DOHH2 (cell line): ENCODE data around the gene IL12RB2.
"Not testable (repeated sequence)": the region's sequence is repeated elsewhere in the genome, so short reads cannot be mapped to it uniquely, and the experiment has no call there.

Source experiments
- H3F3A ChIP-seq: fragments of 200-600 bp; sonication (generic), shearing (Covaris generic); 2 replicates; pipeline ENCODE4 v1.6.0; 2016; ENCODE audit warnings: antibody characterized with exemption, mild to moderate bottlenecking; ENCODE audit not compliant: control insufficient read depth, insufficient read depth
- H3K27ac ChIP-seq: fragments of 200-600 bp; sonication (generic); 2 replicates; pipeline ENCODE4 v1.5.1; 2014; ENCODE audit warnings: low read depth, mild to moderate bottlenecking, low read length, moderate library complexity
- H3K27me3 ChIP-seq: fragments of 200-600 bp; sonication (generic); 2 replicates; pipeline ENCODE4 v1.6.1; 2014; ENCODE audit warnings: mild to moderate bottlenecking, low read length, mixed read lengths; ENCODE audit not compliant: control insufficient read depth
- H3K36me3 ChIP-seq: fragments of 200-600 bp; sonication (generic); 2 replicates; pipeline ENCODE4 v1.6.1; 2014; ENCODE audit warnings: mild to moderate bottlenecking, low read length, moderate library complexity, mixed read lengths; ENCODE audit not compliant: control insufficient read depth
- H3K4me1 ChIP-seq: fragments of 200-600 bp; sonication (generic); 2 replicates; pipeline ENCODE4 v1.6.1; 2014; ENCODE audit warnings: mild to moderate bottlenecking, low read length, mixed read lengths; ENCODE audit not compliant: control insufficient read depth
- H3K4me2 ChIP-seq: fragments of 200-600 bp; sonication (generic); 2 replicates; pipeline ENCODE4 v1.6.0; 2014; ENCODE audit warnings: mild to moderate bottlenecking, low read length, moderate library complexity
- H3K4me3 ChIP-seq: fragments of 200-600 bp; sonication (generic); 2 replicates; pipeline ENCODE4 v1.5.1; 2014; ENCODE audit warnings: mild to moderate bottlenecking, low read length, mixed read lengths
- H3K79me2 ChIP-seq: fragments of 200-600 bp; sonication (generic); 2 replicates; pipeline ENCODE4 v1.6.1; 2014; ENCODE audit warnings: mild to moderate bottlenecking, low read length, mixed read lengths; ENCODE audit not compliant: control insufficient read depth
- H3K9me2 ChIP-seq: fragments of 200-600 bp; sonication (generic); replicated peaks from 2 replicates; pipeline ENCODE4 v1.6.1; 2014; ENCODE audit warnings: mild to moderate bottlenecking, low read length, mixed read lengths; ENCODE audit not compliant: control insufficient read depth
- H3K9me3 ChIP-seq: fragments of 200-600 bp; sonication (generic); 2 replicates; pipeline ENCODE4 v1.6.1; 2014; ENCODE audit warnings: antibody characterized with exemption, low read length, mixed read lengths; ENCODE audit not compliant: control insufficient read depth, insufficient read depth
- H4K20me1 ChIP-seq: fragments of 200-600 bp; sonication (generic); 2 replicates; pipeline ENCODE4 v1.6.0; 2014; ENCODE audit warnings: low read depth, mild to moderate bottlenecking, antibody characterized with exemption, low read length, moderate library complexity; ENCODE audit not compliant: control insufficient read depth, insufficient read depth
- EZH2phosphoT487 ChIP-seq: fragments of 200-600 bp; sonication (generic); IDR thresholded peaks from 2 replicates; pipeline ENCODE4 v1.6.1; 2017; ENCODE audit warnings: borderline replicate concordance, mild to moderate bottlenecking, antibody characterized with exemption, low read length, moderate library complexity, mixed read lengths
- TF ChIP-seq, protein P1 (sequence below): fragments of 200-600 bp; sonication (generic); IDR thresholded peaks from one replicate; pipeline ENCODE4 v1.5.1; 2014; ENCODE audit warnings: antibody characterized with exemption, mild to moderate bottlenecking, low read depth, low read length; ENCODE audit not compliant: poor library complexity, severe bottlenecking

Gene IL12RB2

DNA sequence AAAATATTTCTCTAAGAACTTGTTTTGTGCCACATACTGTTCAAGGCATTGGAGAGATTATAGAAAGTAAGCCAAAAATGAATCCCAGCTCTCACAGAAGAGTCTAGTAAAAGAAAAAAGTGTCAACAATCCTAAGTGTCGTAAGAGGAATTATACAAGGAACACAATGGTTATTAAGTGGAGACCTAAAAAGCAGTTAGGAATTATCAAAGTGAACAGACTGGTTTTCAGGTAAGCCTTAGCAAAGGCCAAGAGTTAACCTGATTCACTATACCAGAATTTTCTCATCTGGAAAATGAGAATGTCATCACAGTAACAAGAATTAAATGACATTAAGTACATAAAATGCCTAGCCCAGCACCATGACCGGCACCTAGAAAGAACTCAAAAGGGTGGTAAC is 106.9 kb downstream of the IL12RB2 start:
- Histone ChIP-seq H3K36me3 (peaks cover 97% of the 10 kb centered on the region), H3K4me1 (no peaks in the 10 kb centered on the region), H3K79me2 (peaks cover 60% of the 10 kb centered on the region), H3F3A (peaks cover 56% of the 10 kb centered on the region), H3K9me3 (no peaks in the 10 kb centered on the region), H3K27ac (no peak overlapping the region), H3K4me2 (no peak overlapping the region), H3K4me3 (no peak overlapping the region), H4K20me1 (peaks cover 38% of the 10 kb centered on the region), H3K27me3 (no peaks in the 10 kb centered on the region), H3K9me2 (no peaks in the 10 kb centered on the region)
- TF ChIP-seq EZH2phosphoT487 = no peak
- TF ChIP-seq, protein P1, sequence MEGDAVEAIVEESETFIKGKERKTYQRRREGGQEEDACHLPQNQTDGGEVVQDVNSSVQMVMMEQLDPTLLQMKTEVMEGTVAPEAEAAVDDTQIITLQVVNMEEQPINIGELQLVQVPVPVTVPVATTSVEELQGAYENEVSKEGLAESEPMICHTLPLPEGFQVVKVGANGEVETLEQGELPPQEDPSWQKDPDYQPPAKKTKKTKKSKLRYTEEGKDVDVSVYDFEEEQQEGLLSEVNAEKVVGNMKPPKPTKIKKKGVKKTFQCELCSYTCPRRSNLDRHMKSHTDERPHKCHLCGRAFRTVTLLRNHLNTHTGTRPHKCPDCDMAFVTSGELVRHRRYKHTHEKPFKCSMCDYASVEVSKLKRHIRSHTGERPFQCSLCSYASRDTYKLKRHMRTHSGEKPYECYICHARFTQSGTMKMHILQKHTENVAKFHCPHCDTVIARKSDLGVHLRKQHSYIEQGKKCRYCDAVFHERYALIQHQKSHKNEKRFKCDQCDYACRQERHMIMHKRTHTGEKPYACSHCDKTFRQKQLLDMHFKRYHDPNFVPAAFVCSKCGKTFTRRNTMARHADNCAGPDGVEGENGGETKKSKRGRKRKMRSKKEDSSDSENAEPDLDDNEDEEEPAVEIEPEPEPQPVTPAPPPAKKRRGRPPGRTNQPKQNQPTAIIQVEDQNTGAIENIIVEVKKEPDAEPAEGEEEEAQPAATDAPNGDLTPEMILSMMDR = no peak

DNA sequence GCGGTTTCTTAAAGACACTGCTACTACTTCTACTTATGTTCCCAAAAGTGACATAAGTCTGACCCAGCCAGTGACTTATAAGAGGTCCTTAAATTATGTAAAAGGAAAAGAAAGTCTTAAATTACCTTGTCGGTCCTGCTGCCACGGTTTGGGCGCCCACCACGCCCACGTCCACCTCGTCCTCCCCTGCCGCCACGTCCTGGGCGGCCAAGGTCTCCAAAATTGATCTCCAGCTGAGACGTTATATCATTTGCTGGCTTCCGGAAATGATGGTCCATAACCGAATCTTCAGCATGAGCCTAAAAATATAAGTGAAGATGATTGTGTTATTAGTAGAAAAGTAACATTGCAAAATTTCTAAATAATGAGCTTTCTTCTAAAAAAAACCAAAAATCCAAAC is 107.4 kb downstream of the IL12RB2 start:
- no peak for TF ChIP-seq EZH2phosphoT487
- TF ChIP-seq, protein P1 = no peak
- H3K4me2 ChIP-seq = no peak overlapping the region
- H3K79me2 ChIP-seq = peaks cover 65% of the 10 kb centered on the region
- no peaks in the 10 kb centered on the region for H3K27me3 ChIP-seq
- no peaks in the 10 kb centered on the region for H3K9me3 ChIP-seq
- H3F3A ChIP-seq = peaks cover 51% of the 10 kb centered on the region
- H3K9me2 ChIP-seq = no peaks in the 10 kb centered on the region
- no peak overlapping the region for H3K27ac ChIP-seq
- peaks cover 38% of the 10 kb centered on the region for H4K20me1 ChIP-seq
- H3K4me1 ChIP-seq = no peaks in the 10 kb centered on the region
- peaks cover 97% of the 10 kb centered on the region for H3K36me3 ChIP-seq
- no peak overlapping the region for H3K4me3 ChIP-seq

DNA sequence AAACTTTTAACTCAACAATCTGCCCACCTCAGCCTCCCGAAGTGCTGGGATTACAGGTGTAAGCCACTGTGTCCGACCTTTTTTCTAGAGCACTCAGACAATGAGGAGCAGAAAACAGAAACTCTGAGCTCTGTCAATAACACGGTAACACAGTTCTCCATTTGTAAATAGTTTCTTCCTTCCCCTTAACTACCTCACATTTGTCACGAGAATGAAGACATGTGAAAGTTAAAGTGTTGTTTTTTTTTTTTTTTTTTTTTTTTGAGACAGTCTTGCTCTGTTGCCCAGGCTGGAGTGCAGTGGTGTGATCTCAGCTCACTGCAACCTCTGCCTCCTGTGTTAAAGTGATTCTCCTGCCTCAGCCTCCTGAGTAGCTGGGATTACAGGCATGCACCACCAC is 110.1 kb downstream of the IL12RB2 start:
- H3K4me1 ChIP-seq, H3K4me2 ChIP-seq, H3K9me3 ChIP-seq, H3K4me3 ChIP-seq, H3K27me3 ChIP-seq, H3K27ac ChIP-seq, H3K9me2 ChIP-seq: not testable (repeated sequence)
- Histone ChIP-seq H3F3A (peaks cover 37% of the 10 kb centered on the region), H3K79me2 (peaks cover 92% of the 10 kb centered on the region), H4K20me1 (peaks cover 51% of the 10 kb centered on the region), H3K36me3 (peaks cover 100% of the 10 kb centered on the region)

DNA sequence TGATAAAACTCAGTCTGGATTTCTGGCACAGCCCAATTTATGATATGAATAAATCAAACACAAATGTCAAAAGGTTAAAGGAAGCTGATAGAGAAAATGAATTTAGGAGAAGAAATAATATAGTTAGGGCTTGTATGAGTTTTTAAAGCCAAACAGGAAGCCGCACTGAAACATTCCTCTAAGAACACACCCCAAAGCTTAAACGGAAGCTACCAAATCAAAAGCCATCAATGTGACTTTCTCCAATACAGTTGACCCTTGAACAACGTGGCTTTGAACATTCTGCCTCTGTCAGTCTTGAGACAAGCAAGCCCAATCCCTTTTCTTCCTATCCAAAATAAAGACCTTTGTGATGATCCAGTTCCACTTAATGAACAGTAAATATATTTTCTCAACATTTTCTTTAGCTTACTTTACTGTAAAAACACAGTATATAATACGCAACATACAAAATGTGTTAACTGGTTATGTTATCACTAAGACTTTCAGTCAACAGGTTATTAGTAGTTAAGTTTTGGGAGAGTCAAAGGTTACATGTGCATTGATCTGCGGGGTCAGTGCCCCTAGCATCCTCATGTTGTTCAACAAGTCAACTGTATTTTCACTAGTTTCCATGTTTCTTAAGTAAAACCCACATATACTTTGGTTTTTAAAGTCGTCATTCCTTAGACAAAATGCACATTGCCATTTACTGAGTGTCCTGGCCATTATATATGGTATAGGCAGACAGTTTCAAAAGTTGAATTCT is 111.3 kb downstream of the IL12RB2 start:
- no peaks in the 10 kb centered on the region for H3K9me2 ChIP-seq
- peaks cover 100% of the 10 kb centered on the region for H3K36me3 ChIP-seq
- H3K9me3 ChIP-seq = no peaks in the 10 kb centered on the region
- TF ChIP-seq, protein P1 = no peak
- no peak for TF ChIP-seq EZH2phosphoT487
- H3K27me3 ChIP-seq = no peaks in the 10 kb centered on the region
- H4K20me1 ChIP-seq = peaks cover 48% of the 10 kb centered on the region
- H3F3A ChIP-seq = peaks cover 35% of the 10 kb centered on the region
- no peak overlapping the region for H3K4me2 ChIP-seq
- no peak overlapping the region for H3K27ac ChIP-seq
- peaks cover 98% of the 10 kb centered on the region for H3K79me2 ChIP-seq
- H3K4me1 ChIP-seq = no peaks in the 10 kb centered on the region
- no peak overlapping the region for H3K4me3 ChIP-seq
